K562 (cell line): ENCODE data around the gene GLRX3. TPM values are rescaled to one million over a fixed set of nuclear protein-coding genes. Genes with fewer than 3 reads are reported as not detected.

ENCODE experiments used
- BRD4 ChIP-seq: fragments of 200-600 bp; sonication (generic); IDR thresholded peaks from 2 replicates; pipeline ENCODE4 v1.6.1; 2017; ENCODE audit warnings: inconsistent platforms
- CBX2 ChIP-seq: fragments of 200-600 bp; sonication (generic); IDR thresholded peaks from one replicate; pipeline ENCODE4 v1.6.1; 2012; ENCODE audit warnings: mild to moderate bottlenecking, low read length, inconsistent platforms; ENCODE audit not compliant: insufficient read depth, poor library complexity, severe bottlenecking
- CREB1 ChIP-seq, 2 experiments: sonication (generic) in 1 of 2; formaldehyde crosslinking in 1 of 2; IDR thresholded peaks; 2 replicates each; pipeline versions ENCODE4 v1.6.1 to v1.8.0; 2012 to 2022; ENCODE audit warnings: inconsistent platforms in 1 of 2, mild to moderate bottlenecking in 1 of 2, missing genetic modification reagents in 1 of 2, moderate library complexity in 1 of 2
- CSDE1 ChIP-seq, 2 experiments: fragments of 450-650 bp; IDR thresholded peaks; 2 replicates each; pipeline ENCODE4 v1.6.1; 2016; ENCODE audit warnings: mild to moderate bottlenecking in 1 of 2
- CTBP1 ChIP-seq: fragments of 450-650 bp; IDR thresholded peaks from 2 replicates; pipeline ENCODE4 v1.6.1; 2016; ENCODE audit warnings: borderline replicate concordance
- ELK1 ChIP-seq: sonication (generic); formaldehyde crosslinking; IDR thresholded peaks from 2 replicates; pipeline ENCODE4 v1.8.1; 2022; ENCODE audit warnings: missing genetic modification reagents
- ESRRA ChIP-seq: fragments of 450-650 bp; IDR thresholded peaks from 2 replicates; pipeline ENCODE4 v1.6.1; 2014; ENCODE audit warnings: low read depth, mild to moderate bottlenecking, moderate library complexity, borderline replicate concordance
- NFE2 ChIP-seq: IDR thresholded peaks from 2 replicates; pipeline ENCODE4 v1.6.1; 2014; ENCODE audit warnings: antibody characterized with exemption, low read depth
- POLR2H ChIP-seq: IDR thresholded peaks from 2 replicates; pipeline ENCODE4 v1.6.1; 2016; ENCODE audit warnings: missing genetic modification characterization, low read depth, mild to moderate bottlenecking, control low read depth, missing compliant biosample characterization, moderate library complexity
- RBM25 ChIP-seq: fragments of 200-400 bp; formaldehyde crosslinking; IDR thresholded peaks from 2 replicates; pipeline ENCODE4 v1.6.1; 2018; ENCODE audit warnings: low read length, low read depth, moderate library complexity; ENCODE audit not compliant: severe bottlenecking
- SETDB1 ChIP-seq: IDR thresholded peaks from one replicate; pipeline ENCODE4 v1.6.1; 2012; ENCODE audit warnings: low read length, control low read depth, inconsistent platforms
- SMARCE1 ChIP-seq: fragments of 450-650 bp; IDR thresholded peaks from 2 replicates; pipeline ENCODE4 v1.7.1; 2016; ENCODE audit warnings: mild to moderate bottlenecking
- TSHZ1 ChIP-seq: fragments of 250-450 bp; sonication (Bioruptor Pico); IDR thresholded peaks from 2 replicates; pipeline ENCODE4 v1.4.0; 2020; ENCODE audit warnings: mild to moderate bottlenecking, moderate library complexity
- XRCC5 ChIP-seq: fragments of 200-400 bp; formaldehyde crosslinking; IDR thresholded peaks from 2 replicates; pipeline ENCODE4 v1.6.1; 2017; ENCODE audit warnings: low read depth, mild to moderate bottlenecking, low read length
- ZFPM2 ChIP-seq: fragments of 250-450 bp; sonication (Bioruptor Pico); IDR thresholded peaks from 2 replicates; pipeline ENCODE4 v1.5.1; 2022; ENCODE audit warnings: mild to moderate bottlenecking
- ZNF12 ChIP-seq: sonication (generic); formaldehyde crosslinking; IDR thresholded peaks from 2 replicates; pipeline ENCODE4 v1.4.0; 2020; ENCODE audit warnings: mild to moderate bottlenecking, missing genetic modification reagents
- ZNF639 ChIP-seq, 2 experiments: fragments of 200-800 bp in 1 of 2; sonication (Bioruptor generic) in 1 of 2; sonication (generic) in 1 of 2; formaldehyde crosslinking in 1 of 2; IDR thresholded peaks in 1 of 2; conservative IDR thresholded peaks in 1 of 2; 2 replicates each; pipeline versions ENCODE4 v1.5.0 to v1.6.1; 2016 to 2020; ENCODE audit warnings: missing compliant biosample characterization in 1 of 2, missing genetic modification characterization in 1 of 2, missing genetic modification reagents in 1 of 2
- polyA plus RNA-seq, 8 experiments: library from polyadenylated mRNA; depleted of rRNA in 4 of 8; stranded (reverse) in 5 of 8; unstranded in 3 of 8; fragments of >200 nt; fragmentation: Nextera tagmentation in 2 of 8; fragmentation: Illumina TruSeq in 1 of 8; extraction: Ambion mirVana in 2 of 8; extraction: Trizol in 1 of 8; gene quantifications; 2 replicates each; pipeline versions ENCODE4 v1.2.1 to v1.2.3, GENCODE V29; 2011 to 2014; ENCODE audit warnings: inconsistent platforms in 1 of 8, missing spikeins in 1 of 8
- total RNA-seq, 7 experiments: library from RNA; depleted of rRNA in 6 of 7; stranded (reverse); fragments of >200 nt in 6 of 7; fragmentation: Illumina TruSeq in 2 of 7; extraction: Trizol in 2 of 7; gene quantifications; 2 replicates each; pipeline versions ENCODE4 v1.2.1 to v1.2.3, GENCODE V29; 2011 to 2021; ENCODE audit warnings: low replicate concordance in 1 of 7
- TF ChIP-seq, protein P1 (sequence below): fragments of 450-650 bp; IDR thresholded peaks from 2 replicates; pipeline ENCODE4 v1.7.1; 2018; ENCODE audit warnings: mild to moderate bottlenecking, low read depth; ENCODE audit not compliant: partially characterized antibody
- TF ChIP-seq, protein P2 (sequence below): fragments of 250-450 bp; sonication (Bioruptor Pico); IDR thresholded peaks from 2 replicates; pipeline ENCODE4 v1.8.0; 2021; ENCODE audit warnings: moderate library complexity, mild to moderate bottlenecking, inconsistent platforms

GLRX3 gene
- total and polyA plus RNA-seq, 9 of the 15 experiments (the other 6 are each of a cell fraction or from before 2014, with no cell fraction given), result 115 to 190 (median 169) TPM

DNA sequence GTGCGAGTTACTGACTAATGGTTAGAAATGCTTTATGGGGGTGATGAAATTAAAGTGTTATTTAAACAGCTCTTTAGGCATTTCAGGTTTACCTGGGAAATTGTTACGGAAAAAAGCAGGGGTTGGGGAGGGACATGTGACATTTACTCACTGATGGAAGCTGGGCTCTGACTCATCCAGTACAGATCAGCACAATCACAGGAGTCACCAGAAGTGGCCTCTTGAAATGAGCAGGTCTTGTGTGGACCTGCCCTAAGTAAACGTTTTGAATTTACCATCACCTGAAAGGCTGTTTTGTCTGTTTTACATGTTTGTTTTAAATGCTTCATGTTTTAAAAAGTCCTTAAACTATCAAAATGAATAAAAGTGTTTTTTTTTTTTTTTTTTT lies 2.3 kb downstream of the GLRX3 start (continued):
- TF ChIP-seq TSHZ1 (CRISPR knock-in tag) (no peak), XRCC5 (no peak), CBX2 (no peak), SETDB1 (no peak), ESRRA (no peak), RBM25 (no peak), NFE2 (peak; percentile 56; the same call in 1 of the 2 replicates), ZFPM2 (CRISPR knock-in tag) (no peak), ZNF639 (CRISPR knock-in tag; conservative IDR thresholded peaks at IDR 0.05 in 1 of 2, IDR thresholded peaks at IDR 0.05 in 1 of 2) (no peak), ZNF12 (CRISPR knock-in tag) (no peak), SMARCE1 (peak; percentile 74), CSDE1 (IDR thresholded peaks at IDR 0.05) (no peak), CTBP1 (0 out of 2 replicates have a peak, but pooled peaks have one; percentile 24), BRD4 (no peak), POLR2H (tag) (no peak), ELK1 (CRISPR knock-in tag) (no peak), CREB1 (IDR thresholded peaks at IDR 0.05) (no peak), CREB1 (CRISPR knock-in tag; IDR thresholded peaks at IDR 0.05) (no peak)
- TF ChIP-seq, protein P1, sequence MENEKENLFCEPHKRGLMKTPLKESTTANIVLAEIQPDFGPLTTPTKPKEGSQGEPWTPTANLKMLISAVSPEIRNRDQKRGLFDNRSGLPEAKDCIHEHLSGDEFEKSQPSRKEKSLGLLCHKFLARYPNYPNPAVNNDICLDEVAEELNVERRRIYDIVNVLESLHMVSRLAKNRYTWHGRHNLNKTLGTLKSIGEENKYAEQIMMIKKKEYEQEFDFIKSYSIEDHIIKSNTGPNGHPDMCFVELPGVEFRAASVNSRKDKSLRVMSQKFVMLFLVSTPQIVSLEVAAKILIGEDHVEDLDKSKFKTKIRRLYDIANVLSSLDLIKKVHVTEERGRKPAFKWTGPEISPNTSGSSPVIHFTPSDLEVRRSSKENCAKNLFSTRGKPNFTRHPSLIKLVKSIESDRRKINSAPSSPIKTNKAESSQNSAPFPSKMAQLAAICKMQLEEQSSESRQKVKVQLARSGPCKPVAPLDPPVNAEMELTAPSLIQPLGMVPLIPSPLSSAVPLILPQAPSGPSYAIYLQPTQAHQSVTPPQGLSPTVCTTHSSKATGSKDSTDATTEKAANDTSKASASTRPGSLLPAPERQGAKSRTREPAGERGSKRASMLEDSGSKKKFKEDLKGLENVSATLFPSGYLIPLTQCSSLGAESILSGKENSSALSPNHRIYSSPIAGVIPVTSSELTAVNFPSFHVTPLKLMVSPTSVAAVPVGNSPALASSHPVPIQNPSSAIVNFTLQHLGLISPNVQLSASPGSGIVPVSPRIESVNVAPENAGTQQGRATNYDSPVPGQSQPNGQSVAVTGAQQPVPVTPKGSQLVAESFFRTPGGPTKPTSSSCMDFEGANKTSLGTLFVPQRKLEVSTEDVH, result no peak
- TF ChIP-seq, protein P2, sequence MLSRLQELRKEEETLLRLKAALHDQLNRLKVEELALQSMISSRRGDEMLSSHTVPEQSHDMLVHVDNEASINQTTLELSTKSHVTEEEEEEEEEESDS (CRISPR knock-in tag), result no peak
